ENCODE data around the gene ARIH2. TPM values are rescaled to one million over a fixed set of nuclear protein-coding genes. Genes with fewer than 3 reads are reported as not detected.
A peak's percentile ranks its signal among the peaks of the same experiment; 100 is the strongest.

ARIH2 gene
- total RNA-seq, 1 experiment from 2014 or later: 106 TPM

DNA sequence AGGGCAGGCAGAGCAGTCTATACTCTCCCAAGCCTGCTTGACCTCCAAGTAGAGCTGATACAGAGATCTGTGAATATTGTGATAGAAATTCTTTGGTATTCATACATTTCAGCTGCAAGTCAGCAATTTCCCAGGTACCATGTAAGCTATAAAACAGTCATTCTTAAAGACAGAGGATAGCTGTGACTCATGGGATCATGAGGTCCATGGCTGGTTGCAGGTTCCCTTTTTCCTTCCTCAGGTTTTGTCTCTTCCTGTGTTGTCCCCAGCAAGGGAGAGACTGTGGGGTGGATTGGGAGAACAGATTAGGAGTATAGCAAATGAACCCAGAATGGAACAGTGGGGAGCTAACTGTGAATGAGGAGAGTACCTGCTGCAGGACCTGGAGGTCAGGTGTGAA, 66.0 kb downstream of the ARIH2 start:
- POLR2A ChIA-PET: no interaction called here
- H3K36me3 Mint-ChIP-seq (ENCODE audit: insufficient read depth, unreplicated experiment): peaks cover 58% of the 10 kb centered on the region
- intact Hi-C loops (cut with micrococcal nuclease; ENCODE audit: unreplicated experiment): no loop called here
- no peaks in the 10 kb centered on the region for H3K9me3 ChIP-seq
- no peak for DNase-seq
- H3K4me3 ChIP-seq (ENCODE audit: low read depth, low read length): no peak overlapping the region
- H3K36me3 ChIP-seq (ENCODE audit: control insufficient read depth, insufficient read depth, low read length): peaks cover 1% of the 10 kb centered on the region
- TF ChIP-seq, protein P1, sequence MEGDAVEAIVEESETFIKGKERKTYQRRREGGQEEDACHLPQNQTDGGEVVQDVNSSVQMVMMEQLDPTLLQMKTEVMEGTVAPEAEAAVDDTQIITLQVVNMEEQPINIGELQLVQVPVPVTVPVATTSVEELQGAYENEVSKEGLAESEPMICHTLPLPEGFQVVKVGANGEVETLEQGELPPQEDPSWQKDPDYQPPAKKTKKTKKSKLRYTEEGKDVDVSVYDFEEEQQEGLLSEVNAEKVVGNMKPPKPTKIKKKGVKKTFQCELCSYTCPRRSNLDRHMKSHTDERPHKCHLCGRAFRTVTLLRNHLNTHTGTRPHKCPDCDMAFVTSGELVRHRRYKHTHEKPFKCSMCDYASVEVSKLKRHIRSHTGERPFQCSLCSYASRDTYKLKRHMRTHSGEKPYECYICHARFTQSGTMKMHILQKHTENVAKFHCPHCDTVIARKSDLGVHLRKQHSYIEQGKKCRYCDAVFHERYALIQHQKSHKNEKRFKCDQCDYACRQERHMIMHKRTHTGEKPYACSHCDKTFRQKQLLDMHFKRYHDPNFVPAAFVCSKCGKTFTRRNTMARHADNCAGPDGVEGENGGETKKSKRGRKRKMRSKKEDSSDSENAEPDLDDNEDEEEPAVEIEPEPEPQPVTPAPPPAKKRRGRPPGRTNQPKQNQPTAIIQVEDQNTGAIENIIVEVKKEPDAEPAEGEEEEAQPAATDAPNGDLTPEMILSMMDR (IDR thresholded peaks at IDR 0.05; ENCODE audit: insufficient read depth in 1 of 2, low read depth in 1 of 2, low read length in 1 of 2, severe bottlenecking in 1 of 2, unreplicated experiment in 1 of 2): no peak
- H3K27me3 Mint-ChIP-seq (ENCODE audit: insufficient read depth, unreplicated experiment): no peaks in the 10 kb centered on the region
- CTCF ChIA-PET: no interaction called here
- peaks cover 5% of the 10 kb centered on the region for H3K4me1 ChIP-seq
- no peak overlapping the region for H3K4me3 Mint-ChIP-seq (ENCODE audit: unreplicated experiment)
- peaks cover 13% of the 10 kb centered on the region for H3K4me1 Mint-ChIP-seq (ENCODE audit: low read depth, unreplicated experiment)
- no peaks in the 10 kb centered on the region for H3K9me3 Mint-ChIP-seq (ENCODE audit: unreplicated experiment)
- no peaks in the 10 kb centered on the region for H3K27me3 ChIP-seq (replicated peaks; ENCODE audit: control insufficient read depth, insufficient read depth, low read length)
- no peak overlapping the region for H3K27ac Mint-ChIP-seq (ENCODE audit: unreplicated experiment)
- no TSS peak for BruUV-seq (replicated peaks)

DNA sequence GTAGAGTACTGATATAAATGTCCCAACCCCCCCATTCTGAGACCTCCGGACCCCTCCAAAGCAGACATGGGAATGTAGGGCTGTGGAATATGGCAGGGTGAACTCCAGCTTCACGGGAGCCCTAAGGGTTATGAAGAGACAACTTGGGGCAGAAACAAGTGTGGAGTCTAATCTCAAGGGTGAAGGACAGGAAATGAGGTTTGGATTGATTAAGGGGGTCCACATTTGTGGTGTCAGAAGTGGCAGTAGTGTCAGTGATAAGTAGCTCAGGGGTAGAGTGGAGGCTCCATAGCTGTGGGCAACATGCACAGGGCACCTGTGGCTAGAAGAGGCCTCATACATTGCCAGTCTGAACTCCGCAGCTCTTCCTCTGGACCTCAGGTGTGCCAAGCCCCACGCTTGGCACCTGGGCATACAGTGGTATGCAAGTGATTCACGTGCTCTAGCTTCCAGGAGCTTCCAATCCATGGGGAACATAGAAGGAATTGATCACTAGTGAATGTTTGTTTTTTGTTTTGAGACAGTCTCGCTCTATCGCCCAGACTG, 67.3 kb downstream of the ARIH2 start:
- H3K36me3 ChIP-seq (ENCODE audit: control insufficient read depth, insufficient read depth, low read length): peaks cover 1% of the 10 kb centered on the region
- Mint-ChIP-seq H3K4me1 (ENCODE audit: low read depth, unreplicated experiment) (peaks cover 13% of the 10 kb centered on the region), H3K27me3 (ENCODE audit: insufficient read depth, unreplicated experiment) (no peaks in the 10 kb centered on the region), H3K27ac (ENCODE audit: unreplicated experiment) (no peak overlapping the region), H3K9me3 (ENCODE audit: unreplicated experiment) (no peaks in the 10 kb centered on the region), H3K4me3 (ENCODE audit: unreplicated experiment) (no peak overlapping the region), H3K36me3 (ENCODE audit: insufficient read depth, unreplicated experiment) (peaks cover 50% of the 10 kb centered on the region)
- H3K4me1 ChIP-seq: peaks cover 5% of the 10 kb centered on the region
- CTCF ChIA-PET: interaction anchor here (1.2 kb wide), 1 partner anchor 21 kb away, joined by 4 read pairs; the partner anchor contains the start of gene WDR6
- H3K4me3 ChIP-seq (ENCODE audit: low read depth, low read length): no peak overlapping the region
- POLR2A ChIA-PET: no interaction called here
- no peak for DNase-seq
- no TSS peak for BruUV-seq (replicated peaks)
- intact Hi-C loops (cut with micrococcal nuclease; ENCODE audit: unreplicated experiment): no loop called here
- H3K27me3 ChIP-seq (replicated peaks; ENCODE audit: control insufficient read depth, insufficient read depth, low read length): no peaks in the 10 kb centered on the region
- no peaks in the 10 kb centered on the region for H3K9me3 ChIP-seq
- TF ChIP-seq, protein P1 (IDR thresholded peaks at IDR 0.05; ENCODE audit: insufficient read depth in 1 of 2, low read depth in 1 of 2, low read length in 1 of 2, severe bottlenecking in 1 of 2, unreplicated experiment in 1 of 2): no peak

- Mint-ChIP-seq H3K27ac (ENCODE audit: unreplicated experiment) (peak overlapping the region; percentile 98), H3K27me3 (ENCODE audit: insufficient read depth, unreplicated experiment) (no peaks in the 10 kb centered on the region), H3K4me1 (ENCODE audit: low read depth, unreplicated experiment) (peaks cover 13% of the 10 kb centered on the region), H3K4me3 (ENCODE audit: unreplicated experiment) (peak overlapping the region; percentile 96), H3K36me3 (ENCODE audit: insufficient read depth, unreplicated experiment) (peaks cover 34% of the 10 kb centered on the region), H3K9me3 (ENCODE audit: unreplicated experiment) (no peaks in the 10 kb centered on the region)
- ChIA-PET POLR2A (interaction anchor here (0.6 to 1.7 kb wide), 3 partner anchors 18 to 555 kb away, joined by 3 to 24 read pairs (median 9); partner anchors contain the start of gene WDR6), CTCF (interaction anchor here (0.7 to 3.2 kb wide), 6 partner anchors 18 to 143 kb away, joined by 3 to 54 read pairs (median 6); partner anchors contain the start of genes DALRD3, LAMB2, NDUFAF3 and WDR6)
- TSS peak; percentile 80 for BruUV-seq (replicated peaks)
- H3K27me3 ChIP-seq (replicated peaks; ENCODE audit: control insufficient read depth, insufficient read depth, low read length): no peaks in the 10 kb centered on the region
- H3K36me3 ChIP-seq (ENCODE audit: control insufficient read depth, insufficient read depth, low read length): peaks cover 1% of the 10 kb centered on the region
- TF ChIP-seq, protein P1 (IDR thresholded peaks at IDR 0.05; ENCODE audit: insufficient read depth in 1 of 2, low read depth in 1 of 2, low read length in 1 of 2, severe bottlenecking in 1 of 2, unreplicated experiment in 1 of 2): no peak
- peak overlapping the region; percentile 95 for H3K4me3 ChIP-seq (ENCODE audit: low read depth, low read length)
- no peaks in the 10 kb centered on the region for H3K9me3 ChIP-seq
- H3K4me1 ChIP-seq: peaks cover 13% of the 10 kb centered on the region
- intact Hi-C loops (cut with micrococcal nuclease; ENCODE audit: unreplicated experiment): loop anchor here (1.0 to 2.0 kb wide), 2 partner anchors 18 to 104 kb away; partner anchors contain the start of gene WDR6
- DNase-seq: no peak
These were observed 70.6 kb downstream of the ARIH2 start for GRCh38 chr3:48989126-48989795.

Data from Caco-2 (cell line).